GM19193 (cell line): Measurements from ENCODE around the gene KRT8.

Experiments used
- POLR2A ChIP-seq: IDR thresholded peaks from 4 replicates; pipeline ENCODE4 v1.6.1; 2011; ENCODE audit not compliant: insufficient read depth, insufficient read length; ENCODE audit errors: extremely low read depth

KRT8 gene

DNA sequence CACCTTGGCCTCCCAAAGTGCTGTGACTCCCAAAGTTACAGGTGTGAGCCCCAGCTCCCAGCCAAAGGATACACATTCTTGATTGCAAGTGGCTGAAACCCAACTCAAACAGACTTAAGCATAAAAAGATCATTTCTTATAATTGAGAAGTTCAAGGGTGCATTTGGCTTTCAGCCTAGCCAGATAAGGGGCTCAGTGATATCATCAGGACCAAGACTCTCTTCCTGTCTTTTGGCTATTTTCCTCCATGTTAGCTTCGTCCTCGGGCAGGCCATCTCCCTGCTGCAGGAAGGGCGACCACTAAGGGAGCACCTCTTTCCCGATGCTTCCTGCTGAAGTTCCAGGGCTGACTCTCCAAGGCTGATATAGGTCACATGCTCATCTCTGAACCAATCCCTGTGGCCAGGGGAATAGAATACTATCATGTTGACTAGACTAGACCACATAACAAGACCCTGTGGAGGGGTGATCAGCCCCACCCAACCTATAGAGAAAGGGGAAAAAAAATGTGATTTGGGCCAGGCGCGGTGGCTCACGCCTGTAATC lies 9.8 kb upstream of the KRT8 start:
- TF ChIP-seq POLR2A: no peak

DNA sequence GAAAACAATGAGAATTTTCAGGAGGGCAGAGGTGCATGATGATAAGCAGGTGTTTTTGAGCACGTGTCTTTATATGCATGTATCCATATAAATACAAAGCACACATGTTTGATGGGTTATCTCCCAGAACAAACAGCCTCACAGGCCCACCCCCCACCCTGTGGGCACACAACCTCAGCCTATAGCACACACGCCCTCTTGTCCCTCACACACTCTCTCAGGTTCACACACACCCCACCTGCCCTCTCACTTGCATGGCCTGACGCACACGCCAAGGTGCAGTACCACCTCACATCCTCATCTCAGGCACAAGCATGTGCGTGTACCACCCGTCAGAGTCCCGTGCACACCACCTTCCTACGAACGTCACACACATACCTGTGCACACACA lies 8.6 kb upstream of the KRT8 start:
- TF ChIP-seq POLR2A: no peak

- TF ChIP-seq POLR2A: no peak
Measured at GRCh38 chr12:52912711-52913430, 8.0 kb upstream of the KRT8 start.

DNA sequence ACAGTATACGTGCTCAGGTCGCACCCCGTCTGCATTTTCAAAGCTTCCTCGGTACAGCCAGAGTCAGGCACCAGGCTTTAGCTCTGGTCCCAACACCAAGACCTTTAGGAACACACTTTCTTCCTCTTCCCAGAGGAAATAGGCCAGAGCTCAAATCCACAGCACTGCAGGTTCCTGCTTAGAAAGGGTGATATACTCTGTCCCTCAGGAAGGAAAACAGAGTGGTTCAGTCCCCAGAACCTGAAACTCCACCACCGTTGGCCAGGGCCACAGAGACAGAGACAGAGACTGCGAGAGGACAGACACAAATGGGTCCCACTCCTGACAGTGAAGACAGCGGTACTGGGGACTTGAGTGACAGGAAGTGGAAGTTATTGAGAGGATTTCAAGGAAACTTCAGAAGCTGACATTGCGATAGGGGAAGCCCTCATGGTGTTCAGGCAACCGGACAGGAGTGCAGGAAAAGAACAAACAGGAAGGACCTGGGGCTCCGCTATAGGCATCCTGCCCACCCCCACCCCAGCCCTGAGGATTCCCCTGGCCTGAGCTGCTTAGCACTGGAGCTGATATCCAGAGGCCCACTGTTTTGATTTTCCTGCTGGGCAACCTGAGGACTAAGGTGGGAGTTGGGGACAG lies 5.5 kb upstream of the KRT8 start:
- no peak for TF ChIP-seq POLR2A

- TF ChIP-seq POLR2A: no peak
Measured at GRCh38 chr12:52909796-52910195, 4.9 kb upstream of the KRT8 start.

GRCh38 chr12:52909331-52909730 lies 4.5 kb upstream of the KRT8 start:
- no peak for TF ChIP-seq POLR2A

DNA sequence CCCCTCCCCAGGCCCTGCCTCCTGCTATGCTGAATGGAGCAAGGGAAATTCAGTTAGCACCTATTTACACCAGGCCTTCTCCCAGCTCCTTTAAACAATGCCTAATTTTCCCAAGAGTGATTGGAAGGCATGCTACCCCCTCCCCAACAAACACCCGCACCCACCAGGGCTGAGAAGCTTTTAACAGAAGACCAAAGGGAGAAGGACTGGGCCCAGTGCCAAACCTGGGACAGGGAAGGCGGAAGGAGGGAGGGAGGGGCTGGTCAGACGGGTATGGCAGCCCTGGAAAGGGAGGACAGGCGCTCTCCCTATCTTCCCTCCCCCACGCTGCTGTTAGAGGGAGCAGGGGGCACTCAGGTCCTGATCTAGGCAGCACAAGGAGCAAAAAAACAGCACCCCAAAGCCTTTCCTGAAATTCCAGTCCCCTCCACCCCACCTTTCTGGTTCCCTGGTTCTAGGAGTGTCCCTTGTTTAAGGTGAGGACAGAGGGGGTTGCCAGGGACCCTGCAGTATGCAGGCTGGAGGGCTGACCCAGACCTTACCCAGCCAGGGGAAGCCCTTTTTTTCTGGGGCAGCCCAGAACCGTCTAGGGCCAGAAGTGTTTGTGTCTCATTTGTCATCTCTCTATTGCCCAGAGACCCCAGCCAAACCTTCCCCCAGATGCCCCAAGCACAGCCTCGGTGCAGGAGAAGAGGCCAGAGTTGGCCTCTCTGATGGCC lies 2.4 kb upstream of the KRT8 start:
- TF ChIP-seq POLR2A: no peak

GRCh38 chr12:52906191-52906601 lies 1.3 kb upstream of the KRT8 start:
- no peak for TF ChIP-seq POLR2A

DNA sequence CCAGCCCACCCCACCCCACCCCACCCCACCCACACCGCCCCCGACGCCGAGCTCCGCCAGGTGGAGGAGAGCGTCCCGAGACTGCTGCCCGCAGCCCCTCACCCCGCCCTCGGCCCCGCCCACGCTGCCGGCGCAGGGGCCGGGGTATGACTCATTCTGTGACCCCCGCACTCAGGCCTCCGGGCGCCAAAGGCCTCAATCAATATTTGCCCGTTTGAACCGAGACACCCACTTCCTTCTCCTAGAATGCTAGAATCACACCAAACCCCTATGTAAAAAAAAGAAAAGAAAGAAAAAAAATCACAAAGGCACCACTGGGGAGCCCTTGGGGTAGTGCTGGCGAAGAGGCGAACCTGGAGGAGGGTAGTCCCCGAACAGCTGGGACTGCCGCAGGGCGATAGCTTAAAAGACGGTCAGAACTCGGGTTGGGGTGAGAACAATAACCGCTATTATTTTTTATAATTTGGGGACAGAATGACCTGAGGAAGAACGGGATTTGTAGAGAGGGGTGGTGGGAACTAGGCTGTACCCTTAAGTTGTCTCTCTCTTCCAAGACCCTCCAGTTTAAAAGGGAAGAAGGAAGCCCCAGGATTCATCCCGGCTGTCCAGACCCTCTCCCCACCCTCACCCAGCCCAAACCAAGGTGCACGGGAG lies 894 bp downstream of the KRT8 start:
- TF ChIP-seq POLR2A: no peak

- TF ChIP-seq POLR2A: no peak
Measured at GRCh38 chr12:52903285-52903854, 1.5 kb downstream of the KRT8 start.

DNA sequence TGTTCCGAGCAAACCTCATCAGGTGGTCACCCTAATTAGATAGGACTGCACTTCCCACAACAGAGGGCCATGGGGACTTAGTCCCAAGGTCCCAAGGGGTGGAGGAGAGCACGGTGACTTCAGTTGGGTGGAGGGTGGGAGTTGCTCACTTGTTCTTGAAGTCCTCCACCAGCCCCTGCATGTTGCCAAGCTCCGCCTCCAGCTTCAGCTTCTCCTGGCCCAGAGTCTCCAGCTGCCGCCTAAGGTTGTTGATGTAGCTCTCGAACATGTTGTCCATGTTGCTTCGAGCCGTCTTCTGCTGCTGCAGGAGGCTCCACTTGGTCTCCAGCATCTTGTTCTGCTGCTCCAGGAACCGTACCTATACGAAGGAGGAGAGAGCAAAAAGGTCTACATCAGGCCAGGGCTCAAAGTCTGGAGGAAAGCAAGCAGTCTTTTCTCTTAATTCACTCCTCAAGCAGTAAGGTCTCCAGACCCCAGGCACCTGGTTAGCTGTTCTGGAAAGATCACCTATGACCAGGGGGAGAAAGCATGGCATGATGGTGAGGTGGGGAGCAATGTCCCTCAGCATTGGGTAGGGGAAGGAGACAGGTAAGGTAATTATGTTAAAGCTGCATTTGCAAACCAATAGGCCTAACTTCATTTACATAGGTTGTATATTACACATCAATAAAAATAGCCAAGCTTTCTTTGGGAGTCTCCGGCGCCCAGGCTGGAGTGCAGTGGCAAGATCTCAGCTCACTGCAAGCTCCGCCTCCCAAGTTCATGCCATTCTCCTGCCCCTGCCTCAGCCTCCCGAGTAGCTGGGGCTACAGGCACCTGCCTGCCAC lies 2.9 kb downstream of the KRT8 start:
- TF ChIP-seq POLR2A: no peak

DNA sequence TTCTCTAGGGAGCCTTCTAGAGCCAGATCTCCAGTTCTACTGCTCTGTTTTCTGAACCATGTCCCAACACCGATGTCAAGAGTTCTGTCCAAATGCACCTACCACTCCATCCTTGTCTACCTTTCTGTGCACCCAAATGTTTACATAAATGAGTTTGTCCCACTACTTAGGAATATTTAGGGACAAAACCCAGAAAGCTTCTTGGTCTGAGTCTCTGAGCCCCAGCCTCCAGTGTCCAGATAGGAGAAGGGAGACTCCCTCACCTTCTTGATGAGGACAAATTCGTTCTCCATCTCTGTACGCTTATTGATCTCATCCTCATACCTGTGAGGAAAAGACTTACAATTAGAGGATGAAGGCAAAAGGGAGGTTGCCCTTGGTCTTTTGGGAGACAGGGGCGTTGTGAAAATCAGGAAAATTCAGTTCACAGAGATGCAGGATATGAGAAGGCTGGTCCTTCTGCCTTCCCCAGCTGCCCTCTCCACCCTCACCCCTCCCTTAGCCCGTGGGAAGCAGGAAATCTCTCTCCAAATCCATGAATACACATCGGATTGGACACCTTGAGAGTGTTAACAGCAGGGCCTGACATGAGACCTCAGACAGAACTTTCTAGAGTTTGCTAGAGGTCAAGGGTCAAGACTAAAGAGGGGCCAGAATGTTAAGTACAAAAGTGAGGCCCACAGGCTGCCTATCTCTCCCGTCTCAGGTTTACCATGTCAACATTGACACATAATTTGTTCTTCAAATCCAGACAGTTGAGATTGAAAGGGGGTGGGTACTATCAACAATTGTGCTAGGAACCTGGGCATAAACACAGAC lies 3.8 kb downstream of the KRT8 start:
- no peak for TF ChIP-seq POLR2A
